Ishikawa (cell line): ENCODE data around the gene TTPAL.

Experiments used
- CEBPB ChIP-seq: IDR thresholded peaks from 2 replicates; pipeline ENCODE4 v1.6.1; 2012
- CREB1 ChIP-seq: IDR thresholded peaks from 2 replicates; pipeline ENCODE4 v1.6.1; 2012; ENCODE audit warnings: low read depth
- EGR1 ChIP-seq: IDR thresholded peaks from 2 replicates; pipeline ENCODE4 v1.6.1; 2012
- EP300 ChIP-seq: IDR thresholded peaks from 2 replicates; pipeline ENCODE4 v1.6.1; 2012; ENCODE audit warnings: borderline replicate concordance
- FOXM1 ChIP-seq: IDR thresholded peaks from 2 replicates; pipeline ENCODE4 v1.6.1; 2012; ENCODE audit warnings: low read depth, borderline replicate concordance
- MAX ChIP-seq: IDR thresholded peaks from 2 replicates; pipeline ENCODE4 v1.6.1; 2012
- NFIC ChIP-seq: IDR thresholded peaks from 2 replicates; pipeline ENCODE4 v1.6.1; 2012
- RAD21 ChIP-seq: IDR thresholded peaks from 2 replicates; pipeline ENCODE4 v1.6.1; 2012; ENCODE audit warnings: low read depth
- REST ChIP-seq: IDR thresholded peaks from 2 replicates; pipeline ENCODE4 v1.6.1; 2012; ENCODE audit warnings: low read depth, mild to moderate bottlenecking
- TAF1 ChIP-seq: IDR thresholded peaks from 2 replicates; pipeline ENCODE4 v1.6.1; 2012; ENCODE audit warnings: low read depth, mild to moderate bottlenecking
- TCF12 ChIP-seq: IDR thresholded peaks from 2 replicates; pipeline ENCODE4 v1.6.1; 2012; ENCODE audit warnings: low read depth
- TEAD4 ChIP-seq: IDR thresholded peaks from 2 replicates; pipeline ENCODE4 v1.6.1; 2012
- USF1 ChIP-seq: IDR thresholded peaks from 2 replicates; pipeline ENCODE4 v1.6.1; 2012
- YY1 ChIP-seq: IDR thresholded peaks from 2 replicates; pipeline ENCODE4 v1.6.1; 2012; ENCODE audit warnings: low read depth
- ZBTB7A ChIP-seq: IDR thresholded peaks from 2 replicates; pipeline ENCODE4 v1.6.1; 2012; ENCODE audit warnings: low read depth

The TTPAL gene

GRCh38 chr20:44528309-44528708 lies 52.6 kb downstream of the TTPAL start:
- TF ChIP-seq FOXM1 (no peak), NFIC (no peak), CREB1 (no peak), REST (no peak), CEBPB (no peak), EP300 (no peak), TEAD4 (no peak), ZBTB7A (no peak), USF1 (no peak), RAD21 (no peak), MAX (no peak), EGR1 (no peak), YY1 (no peak), TCF12 (no peak), TAF1 (no peak)

- TF ChIP-seq ZBTB7A (no peak), MAX (no peak), EGR1 (no peak), TCF12 (no peak), CEBPB (no peak), CREB1 (no peak), FOXM1 (no peak), EP300 (no peak), RAD21 (no peak), NFIC (no peak), USF1 (no peak), TEAD4 (no peak), YY1 (no peak), TAF1 (no peak), REST (no peak)
These were observed 56.7 kb downstream of the TTPAL start for GRCh38 chr20:44532259-44532980.

GRCh38 chr20:44532981-44533331 lies 57.3 kb downstream of the TTPAL start:
- no peak for TF ChIP-seq USF1
- no peak for TF ChIP-seq FOXM1
- TF ChIP-seq NFIC, result no peak
- no peak for TF ChIP-seq ZBTB7A
- TF ChIP-seq TAF1, result no peak
- TF ChIP-seq EP300, result no peak
- TF ChIP-seq EGR1, result no peak
- no peak for TF ChIP-seq CREB1
- no peak for TF ChIP-seq REST
- TF ChIP-seq TEAD4, result no peak
- TF ChIP-seq YY1, result no peak
- TF ChIP-seq CEBPB, result no peak
- TF ChIP-seq RAD21, result no peak
- TF ChIP-seq MAX, result no peak
- no peak for TF ChIP-seq TCF12
